GM18511 (cell line): ENCODE measurements around the gene CLDN14.

Experiments used
- ATAC-seq: cut with Tn5 transposase; IDR thresholded peaks from one replicate; pipeline ENCODE4 v1.9.1; 2021; ENCODE audit warnings: mild to moderate bottlenecking, moderate library complexity; ENCODE audit not compliant: unreplicated experiment

Gene CLDN14

DNA sequence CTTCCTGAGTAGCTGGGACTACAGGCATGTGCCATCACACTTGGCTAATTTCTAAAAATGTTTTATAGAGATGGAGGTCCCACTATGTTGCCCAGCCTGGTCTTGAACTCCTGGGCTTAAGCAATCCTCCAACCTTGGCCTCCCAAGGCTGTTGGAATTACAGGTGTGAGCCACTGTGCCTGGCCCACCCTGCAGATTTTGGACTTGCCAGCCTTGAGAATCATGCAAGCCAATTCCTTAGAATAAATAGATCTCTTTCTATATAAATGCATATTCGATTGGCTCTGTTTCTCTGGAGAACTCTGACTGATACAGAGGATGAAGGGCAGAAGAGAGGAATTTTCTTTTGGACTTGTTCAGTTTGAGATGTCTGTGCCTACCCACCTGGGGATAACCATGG lies 6.7 kb downstream of the CLDN14 start:
- no peak for ATAC-seq

DNA sequence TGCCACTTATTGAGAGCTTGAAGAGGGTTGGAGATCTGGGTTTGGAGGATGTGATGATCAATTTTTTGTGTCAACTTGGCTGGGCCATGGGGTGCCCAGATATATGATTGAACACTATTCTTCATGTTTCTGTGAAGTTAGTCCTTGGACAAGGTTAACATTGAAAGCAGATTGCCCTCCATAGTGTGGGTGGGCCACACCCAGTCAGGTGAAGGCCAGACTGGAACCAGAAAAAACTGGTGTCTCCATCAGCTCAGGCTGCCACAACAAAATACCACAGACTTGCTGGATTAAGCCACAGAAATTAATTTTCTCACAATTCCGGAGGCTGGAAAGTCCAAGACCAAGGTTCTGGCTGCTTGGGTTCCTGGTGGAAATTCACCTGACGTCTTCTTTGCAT lies 7.5 kb downstream of the CLDN14 start:
- ATAC-seq, result no peak

DNA sequence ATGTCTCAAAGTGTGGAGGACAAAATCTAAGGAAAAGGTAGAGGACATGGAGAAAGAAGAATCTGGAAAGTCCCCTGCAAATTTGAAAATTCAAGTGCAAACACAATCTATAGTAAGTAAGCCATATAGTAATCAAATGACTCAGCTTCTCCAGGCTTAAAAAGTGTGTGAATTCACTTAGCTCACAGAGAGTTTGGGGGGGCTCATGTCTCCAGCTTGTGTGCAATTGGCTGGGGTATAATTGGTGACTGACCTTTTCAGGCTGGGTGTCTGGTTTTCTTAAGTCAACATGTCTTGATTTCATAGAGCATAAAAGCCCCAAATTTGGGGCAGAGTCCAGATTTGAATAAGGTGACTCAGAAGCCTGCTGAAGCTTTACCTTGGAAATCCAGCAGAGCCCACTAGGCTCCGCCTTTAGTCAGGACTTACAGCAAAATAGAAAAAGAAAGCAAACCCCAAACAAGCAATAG lies 8.6 kb downstream of the CLDN14 start:
- no peak for ATAC-seq

DNA sequence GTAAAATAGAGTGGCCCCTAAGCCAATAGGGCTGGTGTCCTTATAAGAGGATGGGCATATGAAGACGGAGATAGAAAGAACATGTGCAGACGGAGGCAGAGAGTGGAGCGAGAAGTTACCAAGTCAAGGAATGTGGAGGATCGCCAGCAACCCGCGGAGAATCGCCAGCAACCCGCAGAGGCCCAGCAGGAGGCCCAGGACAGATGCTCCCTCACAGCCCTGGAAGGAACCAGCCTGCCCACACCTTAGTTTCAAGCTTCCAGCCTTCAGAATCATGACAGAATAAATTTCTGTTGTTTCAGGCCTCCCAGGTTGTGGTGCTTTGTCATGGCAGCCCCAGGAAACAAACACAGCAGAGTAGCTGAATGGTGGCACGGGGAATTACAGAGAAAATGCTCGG lies 9.6 kb downstream of the CLDN14 start:
- ATAC-seq, result no peak

DNA sequence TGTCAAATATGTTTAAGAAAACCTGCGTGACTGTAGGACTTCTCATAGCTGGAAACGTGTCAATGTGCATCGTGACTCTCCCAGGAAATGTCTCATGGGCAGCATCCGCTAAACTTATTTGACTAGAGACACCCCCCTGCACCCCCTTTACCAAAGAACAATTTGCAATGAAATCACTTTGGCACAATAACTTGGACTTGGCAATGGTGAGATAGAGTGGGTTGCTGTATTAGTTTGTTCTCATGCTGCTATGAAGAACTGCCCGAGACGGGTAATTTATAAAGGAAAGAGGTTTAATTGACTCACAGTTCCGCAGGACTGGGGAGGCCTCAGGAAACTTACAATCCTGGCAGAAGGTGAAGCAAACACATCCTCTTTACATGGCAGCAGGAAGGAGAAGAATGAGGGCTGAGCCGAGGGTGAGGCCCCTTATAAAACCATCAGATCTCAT lies 13.8 kb downstream of the CLDN14 start:
- ATAC-seq, result no peak

DNA sequence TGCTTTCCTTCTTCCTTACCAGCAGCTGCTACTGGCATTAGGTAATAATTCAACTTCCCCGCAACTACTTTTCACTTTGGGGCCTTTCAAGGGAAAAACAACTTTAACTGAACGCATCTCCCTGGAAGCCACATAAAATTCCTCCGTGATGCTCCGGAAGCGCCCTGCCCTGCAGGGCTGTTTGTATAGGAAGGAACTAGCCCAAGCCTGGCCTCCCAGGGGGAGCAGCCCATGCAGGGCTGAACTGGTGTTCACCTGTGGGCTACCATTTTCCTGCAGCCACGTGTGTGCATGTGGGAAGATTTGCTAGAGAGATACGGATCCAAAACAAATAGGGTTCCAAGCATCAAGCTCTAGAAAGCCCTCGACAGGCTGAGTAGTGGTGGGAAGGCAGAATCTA lies 14.4 kb downstream of the CLDN14 start:
- ATAC-seq, result no peak

DNA sequence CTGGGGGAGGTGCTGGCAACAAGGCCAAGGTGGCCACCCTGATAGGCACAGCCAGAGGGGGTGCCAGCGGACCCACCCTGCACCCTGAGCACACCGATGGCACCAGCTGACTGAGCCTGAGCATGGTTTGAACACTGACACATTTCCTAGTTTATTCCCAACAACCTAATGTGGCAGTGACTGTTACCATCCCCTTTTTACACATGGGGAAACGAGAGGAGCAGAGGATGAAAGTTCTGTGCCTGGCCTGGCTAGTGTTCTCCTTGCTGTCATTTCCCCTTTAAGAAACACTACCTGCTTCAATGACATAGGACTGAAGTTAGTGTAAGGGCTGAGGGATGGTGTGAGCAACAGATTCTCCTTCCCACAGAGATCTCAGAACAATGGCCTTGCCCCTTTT lies 15.3 kb downstream of the CLDN14 start:
- no peak for ATAC-seq

DNA sequence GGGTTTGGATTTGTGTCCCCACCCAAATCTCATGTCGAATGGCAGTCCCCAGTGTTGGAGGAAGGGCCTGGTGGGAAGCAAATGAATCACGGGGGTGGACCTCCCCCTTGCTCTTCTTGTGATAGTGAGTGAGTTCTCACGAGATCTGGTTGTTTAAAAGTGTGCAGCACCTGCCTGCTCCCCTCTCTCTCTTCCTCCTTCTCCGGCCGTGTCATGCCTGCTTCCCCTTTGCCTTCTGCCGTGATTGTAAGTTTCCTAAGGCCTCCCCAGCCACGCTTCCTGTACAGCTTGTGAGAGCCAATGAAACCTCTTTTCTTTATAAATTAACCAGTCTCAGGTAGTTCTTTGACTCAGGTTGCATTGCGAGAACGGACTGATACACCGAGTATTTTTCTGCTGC lies 15.9 kb downstream of the CLDN14 start:
- ATAC-seq, result no peak

DNA sequence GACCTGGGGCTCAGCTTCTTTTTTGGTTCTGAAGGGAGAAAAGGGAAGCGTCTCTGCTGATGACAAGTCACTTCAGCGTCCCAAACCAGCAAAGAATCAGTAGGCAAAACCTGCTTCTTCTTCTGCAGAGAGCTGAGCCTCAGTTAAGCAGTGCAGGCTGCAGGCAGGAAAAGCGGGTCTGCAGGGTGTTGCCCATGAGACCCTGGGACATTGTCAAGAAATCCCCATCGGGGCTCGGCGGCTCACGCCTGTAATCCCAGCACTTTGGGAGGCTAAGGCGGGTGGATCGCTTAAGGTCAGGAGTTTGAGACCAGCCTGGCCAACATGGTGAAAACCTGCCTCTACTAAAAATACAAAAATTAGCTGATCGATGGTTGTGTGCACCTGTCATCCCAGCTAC lies 16.7 kb downstream of the CLDN14 start:
- no peak for ATAC-seq

DNA sequence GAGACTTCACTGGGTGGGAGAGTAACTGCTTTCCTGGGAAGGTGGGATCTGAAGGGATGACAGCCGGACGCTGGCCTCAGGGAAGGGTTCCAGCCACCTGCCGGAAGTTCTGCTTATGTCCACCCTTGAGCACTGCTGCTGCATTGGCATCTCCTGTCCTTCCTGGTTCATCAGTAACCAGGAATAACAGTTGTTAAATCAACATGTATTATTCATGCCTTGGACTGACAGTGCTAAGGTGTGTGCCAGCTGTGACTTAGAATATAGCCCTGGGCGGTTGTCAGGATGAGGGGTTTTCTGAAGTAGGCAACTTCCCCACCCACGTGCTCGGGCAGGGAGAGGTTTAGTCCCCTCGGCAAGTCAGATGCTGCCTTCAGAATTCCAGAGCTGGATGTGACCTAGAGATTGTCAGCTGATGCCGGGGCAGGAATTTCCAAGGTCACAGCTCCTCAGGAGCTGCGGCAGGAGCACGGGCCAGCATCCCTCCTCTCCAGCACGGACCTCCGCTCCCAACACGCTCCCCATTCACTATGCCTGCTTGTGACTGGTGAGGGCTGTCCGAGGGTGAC lies 17.9 kb downstream of the CLDN14 start:
- no peak for ATAC-seq

DNA sequence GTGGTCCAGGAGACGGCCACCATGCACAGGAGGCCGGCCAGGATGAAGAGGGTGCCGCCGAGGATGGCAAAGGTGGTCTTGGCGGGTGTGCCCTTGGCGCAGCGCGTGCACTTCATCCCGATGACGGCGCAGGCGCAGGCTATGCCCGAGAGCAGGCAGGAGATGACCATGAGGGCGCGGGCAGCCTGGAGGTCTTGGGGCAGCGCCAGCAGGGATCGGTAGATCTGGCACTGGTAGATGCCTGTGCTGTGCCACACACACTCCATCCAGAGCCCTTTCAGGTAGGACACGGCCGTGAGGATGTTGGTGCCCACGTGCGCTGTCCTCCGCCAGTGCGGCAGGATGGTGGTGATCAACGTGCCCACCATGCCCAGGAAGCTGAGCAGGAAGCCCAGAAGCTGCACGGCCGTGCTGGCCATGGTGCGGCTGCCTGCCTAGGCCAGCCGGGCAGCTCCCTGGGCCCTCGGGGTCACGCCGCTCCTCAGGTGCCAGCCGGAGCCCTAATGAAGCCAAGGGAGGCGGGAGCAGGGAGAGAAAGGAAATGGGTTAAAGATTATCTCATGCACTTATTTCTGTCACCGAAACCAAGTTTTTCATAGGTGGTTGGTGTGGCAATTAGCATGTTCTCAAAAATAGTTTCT lies 18.5 kb downstream of the CLDN14 start:
- no peak for ATAC-seq

DNA sequence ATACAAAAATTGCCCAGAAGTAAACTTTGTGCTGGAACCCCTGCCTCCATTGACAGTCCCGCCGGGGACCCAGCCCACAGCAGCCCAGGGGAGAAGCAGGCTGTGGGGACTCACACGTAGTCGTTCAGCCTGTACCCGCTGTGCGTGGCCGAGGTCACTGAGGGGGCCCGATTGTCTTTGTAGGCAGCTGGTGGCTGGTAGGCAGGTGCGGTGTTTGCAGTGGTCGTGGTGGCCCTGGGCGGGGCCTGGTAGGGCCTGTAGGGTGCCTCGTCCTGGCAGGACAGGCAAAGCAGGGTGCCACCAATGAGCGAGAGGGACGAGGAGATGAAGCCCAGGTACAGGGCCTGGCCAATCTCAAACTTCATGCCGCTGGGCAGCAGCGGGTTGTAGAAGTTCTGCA lies 19.1 kb downstream of the CLDN14 start:
- ATAC-seq, result no peak

DNA sequence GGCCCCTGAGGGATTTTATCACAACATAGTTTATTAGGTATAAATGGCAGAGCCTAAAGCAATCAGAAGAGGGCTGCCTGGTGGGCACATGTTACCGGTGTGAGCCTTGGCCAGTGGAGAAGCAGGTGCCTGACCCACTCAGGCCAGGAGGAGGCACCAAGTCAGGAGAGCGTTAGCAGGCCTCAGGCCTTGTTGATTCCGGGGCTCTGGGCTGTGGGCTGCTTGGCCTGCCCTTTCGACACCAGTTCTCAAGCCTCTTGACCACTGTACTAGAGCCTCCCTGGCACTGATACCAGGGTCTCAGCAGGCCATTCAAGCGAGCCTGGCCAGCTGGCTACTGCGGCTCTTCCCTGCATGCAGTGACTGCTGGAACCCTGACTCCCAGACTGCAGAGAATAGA lies 20.8 kb downstream of the CLDN14 start:
- no peak for ATAC-seq

DNA sequence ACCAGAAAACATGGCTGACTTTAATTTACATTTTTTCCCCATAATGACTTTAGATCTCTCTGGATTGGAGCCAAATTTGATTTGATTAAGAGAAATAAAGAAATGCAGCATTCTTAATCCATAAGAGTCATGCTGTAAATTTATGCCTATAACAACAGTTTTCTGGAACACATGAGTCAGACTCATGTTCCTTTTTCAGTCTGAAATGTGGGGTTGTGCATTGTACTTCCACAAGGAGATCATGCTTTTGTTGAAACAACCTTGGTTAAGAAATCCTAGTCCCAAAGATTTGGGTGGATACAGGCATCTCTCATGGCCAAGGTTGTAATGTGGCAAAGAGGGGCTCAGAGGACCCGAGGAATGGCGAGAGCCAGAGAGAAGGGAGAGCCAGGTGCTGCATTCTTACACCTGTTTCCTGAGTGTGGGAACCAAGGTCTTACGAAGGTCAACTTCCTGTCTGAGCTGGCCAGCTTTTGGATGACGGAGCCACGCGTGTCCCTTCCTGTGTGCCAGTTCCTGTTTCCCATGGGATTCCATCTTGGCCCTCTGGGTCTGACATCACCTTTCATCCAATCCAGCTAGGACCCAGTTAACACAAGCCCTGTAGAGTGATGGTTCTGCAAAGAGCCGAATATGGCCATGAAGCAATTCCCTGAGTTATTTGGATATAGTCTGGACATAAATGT lies 23.1 kb downstream of the CLDN14 start:
- no peak for ATAC-seq

DNA sequence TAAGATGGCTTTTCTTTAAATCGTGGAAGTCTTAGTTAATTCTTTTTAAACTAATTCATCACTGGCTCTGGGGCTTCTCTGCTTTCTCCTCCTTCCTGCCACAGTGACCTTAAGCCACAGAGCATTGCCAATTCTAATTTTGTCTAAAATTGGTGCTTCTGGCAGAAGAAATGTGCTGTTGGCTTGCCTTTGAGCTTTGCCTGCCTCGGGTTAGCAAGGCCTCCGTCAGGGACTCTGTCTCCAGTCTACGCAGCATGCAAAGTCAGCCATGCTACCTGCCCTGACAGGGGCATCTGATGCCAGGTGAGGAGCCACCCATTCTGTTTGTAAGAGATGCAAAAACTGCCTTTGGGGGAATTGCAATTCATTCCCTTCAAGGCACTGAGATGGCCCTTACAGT lies 25.2 kb downstream of the CLDN14 start:
- ATAC-seq, result no peak

DNA sequence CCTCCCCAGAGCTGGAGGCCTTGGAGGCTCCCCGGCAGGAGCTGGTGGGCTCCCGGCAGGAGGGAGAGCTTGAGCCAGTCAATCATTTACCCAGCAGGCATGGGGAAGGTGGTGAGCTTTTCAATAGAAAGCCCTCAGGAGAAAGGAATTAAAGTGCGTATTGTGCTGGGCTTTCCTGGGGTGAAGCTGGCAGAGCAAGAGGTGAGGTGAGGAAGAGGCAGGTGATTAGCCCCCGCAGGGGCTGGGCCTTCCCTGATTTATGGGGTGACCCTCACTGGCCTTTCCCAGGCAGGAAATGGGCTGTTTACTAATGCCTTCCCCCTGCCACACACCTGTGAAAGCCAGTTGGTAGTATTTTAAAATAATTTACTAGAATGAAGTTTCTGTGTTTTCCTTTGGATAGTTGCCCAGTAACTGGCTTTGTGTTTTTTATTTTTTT lies 25.8 kb downstream of the CLDN14 start:
- no peak for ATAC-seq

DNA sequence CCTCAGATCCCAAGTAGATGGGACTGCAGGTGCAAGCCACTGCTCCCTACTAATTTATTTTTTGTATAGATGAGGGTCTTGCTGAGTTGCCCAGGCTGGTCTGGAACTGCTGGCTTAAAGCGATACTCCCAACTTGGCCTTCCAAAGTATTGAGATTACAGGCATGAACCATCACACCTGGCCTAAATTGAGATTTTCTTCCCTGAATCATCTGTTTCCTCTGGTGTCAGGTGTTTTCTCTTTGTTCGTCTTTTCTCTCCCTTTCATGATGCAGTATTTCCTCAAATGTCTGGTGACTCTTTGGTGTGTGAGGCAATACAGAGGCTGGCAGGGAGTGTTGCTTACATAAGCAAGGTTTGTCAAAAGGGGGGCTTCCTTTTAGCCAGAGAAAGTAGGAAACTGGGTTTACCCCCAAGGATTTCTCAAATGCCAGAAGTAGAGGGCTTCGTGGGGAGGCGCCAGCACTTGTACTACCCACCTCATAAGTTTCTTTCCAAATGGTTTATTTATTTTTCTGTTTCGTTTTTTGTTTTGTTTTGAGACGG lies 27.6 kb downstream of the CLDN14 start:
- no peak for ATAC-seq

DNA sequence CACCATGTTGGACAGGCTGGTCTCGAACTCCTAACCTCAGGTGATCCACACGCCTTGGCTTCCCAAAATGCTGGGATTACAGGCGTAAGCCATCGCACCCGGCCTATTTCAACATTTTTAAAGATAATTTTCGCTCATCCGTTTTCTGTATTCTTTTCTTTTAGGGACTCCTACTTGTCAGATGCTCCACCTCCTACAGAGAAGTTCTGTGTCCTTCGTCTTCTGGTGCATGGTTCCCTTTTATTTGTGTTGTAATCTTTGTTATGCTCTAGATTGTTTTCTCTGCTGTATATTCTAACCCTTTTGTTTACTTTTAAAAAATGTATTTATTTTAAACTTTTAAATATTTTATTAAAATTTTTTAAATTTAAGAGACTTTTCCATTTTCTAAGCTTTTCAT lies 28.4 kb downstream of the CLDN14 start:
- no peak for ATAC-seq

DNA sequence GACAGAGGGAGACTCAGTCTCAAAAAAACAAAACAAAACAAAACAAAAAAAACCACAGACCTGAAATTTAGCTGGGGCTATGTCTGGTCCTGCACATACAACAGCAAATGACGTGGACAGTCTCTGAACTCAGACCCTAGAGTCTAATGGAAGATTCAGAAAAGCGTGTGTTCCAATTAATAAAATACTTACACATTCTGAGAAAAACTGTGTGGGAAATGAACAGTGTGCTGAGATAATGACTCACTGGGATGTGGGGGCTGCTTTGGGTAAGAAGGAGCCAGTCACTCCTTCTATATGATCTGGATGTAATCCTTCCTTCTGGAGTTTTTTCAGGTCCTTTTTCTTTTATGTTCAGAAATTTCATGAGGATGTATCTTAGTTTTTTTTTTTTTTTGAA lies 29.4 kb downstream of the CLDN14 start:
- no peak for ATAC-seq

DNA sequence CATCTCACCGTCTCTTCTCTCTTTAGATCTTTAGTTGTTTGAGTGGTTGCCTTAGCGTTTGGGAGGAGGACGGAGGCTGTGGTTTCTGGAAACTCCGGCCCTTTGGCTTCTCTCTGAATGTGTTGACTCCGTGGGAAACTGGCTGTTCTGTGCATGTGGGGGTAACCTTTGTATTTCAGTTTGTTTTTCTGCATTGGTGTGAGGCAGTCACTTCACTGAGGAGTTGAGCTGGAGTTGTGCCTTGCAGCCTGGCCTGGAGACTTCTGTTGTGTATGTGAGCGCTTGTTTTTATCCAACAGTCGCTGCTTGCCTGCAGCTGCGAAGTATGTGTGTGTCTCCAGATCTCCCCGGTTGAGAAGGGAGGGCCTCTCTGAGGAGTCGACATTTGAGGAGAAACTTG lies 33.6 kb downstream of the CLDN14 start:
- ATAC-seq, result no peak

DNA sequence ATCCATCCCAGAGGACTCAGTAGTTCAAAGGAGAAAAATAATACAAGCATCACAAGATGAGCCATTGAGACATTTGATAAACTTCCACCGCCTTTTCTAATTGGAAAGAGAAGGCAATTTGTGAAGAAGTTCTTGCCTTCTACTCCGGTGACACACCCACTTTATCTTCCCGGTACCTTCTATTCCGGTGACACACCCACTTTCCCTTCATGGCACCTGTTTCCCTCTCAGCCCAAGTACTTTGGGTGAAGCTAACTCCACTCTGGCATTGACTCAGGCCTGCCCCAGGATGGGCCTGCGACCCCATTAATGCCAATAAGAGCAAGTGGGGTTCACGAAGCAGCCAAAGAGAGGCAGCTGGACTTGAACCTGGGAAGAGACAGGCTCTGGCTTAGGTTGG lies 38.2 kb downstream of the CLDN14 start:
- no peak for ATAC-seq

DNA sequence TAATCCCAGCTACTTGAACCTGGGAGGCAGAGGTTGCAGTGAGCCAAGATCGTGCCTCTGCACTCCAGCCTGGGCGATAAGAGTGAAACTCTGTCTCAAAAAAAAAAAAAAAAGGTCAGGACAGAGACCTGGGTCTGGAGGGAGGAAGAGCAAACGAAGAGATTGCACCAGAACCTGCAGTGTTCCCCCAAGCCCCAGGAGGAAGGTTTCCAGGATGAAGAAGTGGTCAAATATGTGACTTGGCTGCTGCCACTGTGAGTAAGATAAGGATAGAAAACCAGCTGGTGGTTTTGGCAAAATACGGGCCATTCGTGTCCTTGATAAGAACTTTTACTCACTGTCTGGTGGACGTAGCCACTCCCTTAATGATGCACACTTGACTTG lies 42.2 kb downstream of the CLDN14 start:
- ATAC-seq, result no peak
